ENCODE results near the gene PHACTR3. TPM values are rescaled to one million over a fixed set of nuclear protein-coding genes. Genes with fewer than 3 reads are reported as not detected.

PHACTR3 gene
- total RNA-seq, 1 donor from 2014 or later, result 8.7 TPM

DNA sequence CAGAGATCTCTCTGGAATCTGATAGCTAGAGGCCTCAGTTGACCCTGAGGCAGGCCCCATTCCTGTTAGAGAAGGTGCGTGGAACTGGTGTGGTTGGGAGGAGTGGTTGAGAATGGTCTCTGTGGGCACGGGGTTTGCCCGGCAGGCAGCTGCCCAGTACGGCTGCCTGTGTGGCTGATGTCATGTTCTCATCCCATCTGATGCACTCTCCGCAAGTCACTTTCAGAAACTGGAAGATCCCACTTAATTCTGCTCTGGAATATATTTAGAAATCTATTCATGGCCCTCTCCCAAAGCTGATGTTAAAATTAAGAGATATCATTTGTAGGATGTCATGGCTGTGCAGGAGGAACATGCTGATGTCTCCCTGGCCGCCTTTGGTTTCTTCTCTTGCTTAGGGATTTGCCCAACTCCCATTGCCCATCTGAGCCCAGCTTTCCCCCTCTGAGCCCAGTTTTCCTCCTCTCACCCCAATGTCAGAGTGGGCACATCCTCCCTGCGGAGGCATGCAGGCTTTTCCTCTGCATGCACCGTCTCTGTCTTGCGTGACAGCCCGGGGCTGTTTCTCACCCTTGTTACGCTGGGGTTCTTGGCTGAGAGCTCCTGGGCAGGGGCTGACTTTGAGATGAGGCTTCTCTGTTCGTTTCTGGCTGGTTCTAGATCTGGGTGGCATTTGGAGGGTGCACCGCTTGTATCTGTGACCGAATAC lies 21.0 kb downstream of the PHACTR3 start:
- peaks cover 6% of the 10 kb centered on the region for H3K27me3 Mint-ChIP-seq (ENCODE audit: unreplicated experiment)

DNA sequence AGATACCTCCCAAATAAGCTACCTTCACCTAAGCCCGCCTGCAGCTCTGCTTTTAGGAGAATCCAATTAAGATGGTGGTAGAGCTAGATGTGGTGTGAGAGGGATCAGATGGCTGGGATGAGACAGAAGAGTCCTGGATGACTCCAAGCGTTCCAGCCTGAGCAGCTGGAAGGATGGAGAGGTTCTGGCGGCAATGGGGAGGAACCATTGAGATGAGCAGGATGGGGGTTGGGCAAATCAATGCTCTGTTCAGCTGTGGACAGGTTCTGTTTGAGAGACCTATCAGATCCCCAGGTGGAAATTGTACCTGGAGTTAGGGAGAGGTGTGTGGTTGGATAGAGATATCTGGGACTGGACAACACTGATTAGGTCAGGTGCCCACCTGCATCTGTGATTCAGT lies 23.0 kb downstream of the PHACTR3 start:
- Mint-ChIP-seq H3K27me3 (ENCODE audit: unreplicated experiment) (peaks cover 7% of the 10 kb centered on the region), H3K9me3 (ENCODE audit: unreplicated experiment) (no peaks in the 10 kb centered on the region), H3K36me3 (ENCODE audit: low read depth, unreplicated experiment) (peaks cover 9% of the 10 kb centered on the region), H3K4me3 (ENCODE audit: unreplicated experiment) (no peak overlapping the region), H3K27ac (ENCODE audit: unreplicated experiment) (no peak overlapping the region), H3K4me1 (ENCODE audit: unreplicated experiment) (peaks cover 2% of the 10 kb centered on the region)
- TF ChIP-seq, protein P1, sequence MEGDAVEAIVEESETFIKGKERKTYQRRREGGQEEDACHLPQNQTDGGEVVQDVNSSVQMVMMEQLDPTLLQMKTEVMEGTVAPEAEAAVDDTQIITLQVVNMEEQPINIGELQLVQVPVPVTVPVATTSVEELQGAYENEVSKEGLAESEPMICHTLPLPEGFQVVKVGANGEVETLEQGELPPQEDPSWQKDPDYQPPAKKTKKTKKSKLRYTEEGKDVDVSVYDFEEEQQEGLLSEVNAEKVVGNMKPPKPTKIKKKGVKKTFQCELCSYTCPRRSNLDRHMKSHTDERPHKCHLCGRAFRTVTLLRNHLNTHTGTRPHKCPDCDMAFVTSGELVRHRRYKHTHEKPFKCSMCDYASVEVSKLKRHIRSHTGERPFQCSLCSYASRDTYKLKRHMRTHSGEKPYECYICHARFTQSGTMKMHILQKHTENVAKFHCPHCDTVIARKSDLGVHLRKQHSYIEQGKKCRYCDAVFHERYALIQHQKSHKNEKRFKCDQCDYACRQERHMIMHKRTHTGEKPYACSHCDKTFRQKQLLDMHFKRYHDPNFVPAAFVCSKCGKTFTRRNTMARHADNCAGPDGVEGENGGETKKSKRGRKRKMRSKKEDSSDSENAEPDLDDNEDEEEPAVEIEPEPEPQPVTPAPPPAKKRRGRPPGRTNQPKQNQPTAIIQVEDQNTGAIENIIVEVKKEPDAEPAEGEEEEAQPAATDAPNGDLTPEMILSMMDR (IDR thresholded peaks at IDR 0.05; ENCODE audit: unreplicated experiment), result no peak
- DNase-seq (ENCODE audit: low spot score), result no peak

More for the DNA sequence above, 21.0 kb downstream of the PHACTR3 start:
- TF ChIP-seq, protein P1 (IDR thresholded peaks at IDR 0.05; ENCODE audit: unreplicated experiment), result no peak
- Mint-ChIP-seq H3K4me3 (ENCODE audit: unreplicated experiment) (no peak overlapping the region), H3K36me3 (ENCODE audit: low read depth, unreplicated experiment) (peaks cover 5% of the 10 kb centered on the region), H3K9me3 (ENCODE audit: unreplicated experiment) (no peaks in the 10 kb centered on the region), H3K4me1 (ENCODE audit: unreplicated experiment) (peaks cover 2% of the 10 kb centered on the region), H3K27ac (ENCODE audit: unreplicated experiment) (no peak overlapping the region)
- DNase-seq (ENCODE audit: low spot score), result no peak

DNA sequence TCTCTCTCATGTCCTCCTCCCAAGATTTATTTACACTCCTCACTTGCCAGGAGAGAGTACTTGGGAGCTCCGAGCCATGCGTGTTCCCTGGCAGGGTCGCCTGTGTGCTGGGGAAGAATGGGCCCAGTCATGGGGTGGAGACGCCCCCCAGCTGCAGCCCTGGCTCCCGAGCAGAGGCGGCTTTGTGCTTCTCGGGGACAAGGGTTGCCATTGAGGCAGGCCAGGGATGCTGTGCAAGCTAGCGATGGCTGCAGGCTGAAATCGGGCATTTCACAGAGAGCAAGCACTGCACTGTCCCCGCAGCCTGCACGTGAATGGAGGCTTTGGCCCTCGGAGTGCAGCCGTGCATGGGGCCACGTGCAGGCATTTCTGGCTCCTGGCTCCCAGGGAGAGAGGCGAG lies 23.8 kb downstream of the PHACTR3 start:
- Mint-ChIP-seq H3K36me3 (ENCODE audit: low read depth, unreplicated experiment) (peaks cover 9% of the 10 kb centered on the region), H3K4me3 (ENCODE audit: unreplicated experiment) (no peak overlapping the region), H3K27ac (ENCODE audit: unreplicated experiment) (no peak overlapping the region), H3K9me3 (ENCODE audit: unreplicated experiment) (no peaks in the 10 kb centered on the region), H3K4me1 (ENCODE audit: unreplicated experiment) (peaks cover 2% of the 10 kb centered on the region), H3K27me3 (ENCODE audit: unreplicated experiment) (peaks cover 7% of the 10 kb centered on the region)
- TF ChIP-seq, protein P1 (IDR thresholded peaks at IDR 0.05; ENCODE audit: unreplicated experiment), result no peak
- DNase-seq (ENCODE audit: low spot score), result no peak

DNA sequence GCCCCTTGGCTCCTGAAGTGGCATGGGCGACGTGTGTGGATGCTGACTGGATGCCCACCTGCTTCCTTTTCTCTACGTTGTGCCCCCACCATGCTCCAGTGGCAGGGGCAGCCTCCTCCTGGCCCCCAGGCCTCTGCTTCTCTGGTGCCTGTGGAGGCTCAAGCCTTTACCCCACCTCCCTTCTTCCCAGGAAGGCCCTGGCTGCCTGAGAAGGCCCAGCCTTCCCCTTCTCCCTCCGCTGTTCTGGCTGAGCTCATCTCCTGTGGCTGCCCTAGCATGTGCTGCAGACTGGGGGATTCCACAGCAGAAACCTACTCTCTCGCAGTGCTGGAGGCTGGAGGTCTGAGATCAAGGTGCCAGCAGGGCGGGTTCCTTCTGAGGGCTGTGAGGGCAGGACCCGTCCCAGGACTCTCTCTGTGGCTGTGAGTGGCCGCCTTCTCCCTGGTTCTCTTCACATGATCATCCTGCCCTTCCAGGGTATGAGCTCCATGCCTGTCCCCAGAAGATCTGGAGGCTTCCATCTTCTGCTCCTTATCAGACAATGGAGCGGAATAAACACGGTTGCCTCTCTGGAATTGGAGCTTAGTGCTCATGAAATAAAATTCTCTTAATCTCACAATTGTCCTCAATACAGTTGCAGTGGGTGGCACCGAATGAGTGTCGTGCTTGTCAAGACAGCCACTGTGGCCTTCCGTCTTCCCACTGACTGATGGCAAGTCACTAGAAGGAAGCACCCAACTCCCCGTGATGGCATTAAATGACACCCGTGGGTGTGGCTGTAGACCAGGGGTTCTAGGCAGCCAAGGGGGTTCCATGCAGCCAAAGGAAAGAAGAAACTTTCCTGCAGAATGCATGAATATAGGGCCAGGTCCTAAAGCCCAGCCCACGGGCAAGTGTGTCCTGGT lies 25.1 kb downstream of the PHACTR3 start:
- Mint-ChIP-seq H3K27me3 (ENCODE audit: unreplicated experiment) (peaks cover 7% of the 10 kb centered on the region), H3K36me3 (ENCODE audit: low read depth, unreplicated experiment) (peaks cover 9% of the 10 kb centered on the region), H3K27ac (ENCODE audit: unreplicated experiment) (no peak overlapping the region), H3K9me3 (ENCODE audit: unreplicated experiment) (no peaks in the 10 kb centered on the region), H3K4me3 (ENCODE audit: unreplicated experiment) (no peak overlapping the region), H3K4me1 (ENCODE audit: unreplicated experiment) (peaks cover 2% of the 10 kb centered on the region)
- TF ChIP-seq, protein P1 (IDR thresholded peaks at IDR 0.05; ENCODE audit: unreplicated experiment), result no peak
- no peak for DNase-seq (ENCODE audit: low spot score)
